Right lobe of liver (tissue), 6 donors: Measurements from ENCODE around the gene TNS3. TPM values are rescaled to one million over a fixed set of nuclear protein-coding genes. Genes with fewer than 3 reads are reported as not detected.
A peak's percentile ranks its signal among the peaks of the same experiment; 100 is the strongest.

Experiments used
- ATAC-seq, 4 donors: fragments of 200-7000 bp; cut with Tn5 transposase; one replicate each; pipeline ENCODE4 v1.9.1; 2020; ENCODE audit warnings: mild to moderate bottlenecking in 4 of 4, moderate library complexity in 4 of 4
- DNase-seq, 3 donors: peaks; one replicate each; pipeline ENCODE4 v3.0.0-alpha.2; 2020
- H3K27ac ChIP-seq, 3 donors: fragments of 200-600 bp; one replicate each; pipeline ENCODE4 v1.8.0; 2022
- H3K27me3 ChIP-seq, 2 donors: fragments of 200-600 bp; one replicate each; pipeline ENCODE4 v1.8.0; 2022
- H3K36me3 ChIP-seq, 4 donors: fragments of 200-600 bp; sonication (generic) in 1 of 4; one replicate each; pipeline versions ENCODE4 v1.5.1 to v1.8.0; 2017 to 2022; ENCODE audit warnings: control low read depth in 1 of 4
- H3K4me1 ChIP-seq, 4 donors: fragments of 200-600 bp; sonication (generic) in 1 of 4; one replicate each; pipeline versions ENCODE4 v1.5.1 to v1.8.0; 2017 to 2022; ENCODE audit warnings: control low read depth in 1 of 4
- H3K4me3 ChIP-seq, 3 donors: fragments of 200-600 bp; one replicate each; pipeline ENCODE4 v1.8.0; 2022
- H3K9me3 ChIP-seq, 4 donors: fragments of 200-600 bp; sonication (generic) in 1 of 4; one replicate each; pipeline versions ENCODE4 v1.5.1 to v1.8.0; 2017 to 2022; ENCODE audit warnings: control low read depth in 1 of 4
- POLR2A ChIP-seq: fragments of 450-650 bp; IDR thresholded peaks from one replicate; pipeline ENCODE4 v1.6.1; 2017; ENCODE audit warnings: antibody characterized with exemption, mild to moderate bottlenecking
- WGBS: methylation state at CpG from one replicate; pipeline ENCODE4 v1.1.6; 2018; ENCODE audit warnings: low coverage, low lambda C conversion rate; ENCODE audit not compliant: insufficient coverage; ENCODE audit errors: missing lambda C conversion rate; 5-methylcytosine and 5-hydroxymethylcytosine counted together
- intact Hi-C, 2 donors: fragments of 100-400 bp; cut with DNase I; formaldehyde crosslinking; loops; one replicate each; pipeline versions ENCODE4 v1.11.2 to v1.14.1; 2022
- total RNA-seq, 6 experiments: library from RNA; depleted of rRNA in 2 of 6; stranded (reverse); fragments of >200 nt in 2 of 6; fragmentation: NEBNext Ultra II Directional in 3 of 6; extraction: Animal tissue kit (Norgen Biotek cat#: 25700) in 3 of 6; gene quantifications; one replicate each; pipeline versions ENCODE4 v1.1.0 to v1.2.4, GENCODE V29; 2016 to 2023
- TF ChIP-seq, protein P1 (sequence below), 4 donors: fragments of 200-600 bp in 3 of 4; fragments of 450-650 bp in 1 of 4; IDR thresholded peaks; one replicate each; pipeline versions ENCODE4 v1.5.1 to v1.8.0; 2016 to 2022; ENCODE audit warnings: antibody characterized with exemption in 4 of 4, mild to moderate bottlenecking in 2 of 4
- donor health status: DM: no; HTN: yes; CAD: no.
- donor health status: DM: no; HTN: no; CAD: no.
- donor health status: DM: no; HTN: no; CAD: no.
- donor health status: DM: no; HTN: yes; CAD: no.
- donor health status: DM: no; HTN: yes; CAD: no.

The TNS3 gene
- total RNA-seq, 6 experiments from 2014 or later, result 51.2 to 95.0 (median 58.4) TPM

DNA sequence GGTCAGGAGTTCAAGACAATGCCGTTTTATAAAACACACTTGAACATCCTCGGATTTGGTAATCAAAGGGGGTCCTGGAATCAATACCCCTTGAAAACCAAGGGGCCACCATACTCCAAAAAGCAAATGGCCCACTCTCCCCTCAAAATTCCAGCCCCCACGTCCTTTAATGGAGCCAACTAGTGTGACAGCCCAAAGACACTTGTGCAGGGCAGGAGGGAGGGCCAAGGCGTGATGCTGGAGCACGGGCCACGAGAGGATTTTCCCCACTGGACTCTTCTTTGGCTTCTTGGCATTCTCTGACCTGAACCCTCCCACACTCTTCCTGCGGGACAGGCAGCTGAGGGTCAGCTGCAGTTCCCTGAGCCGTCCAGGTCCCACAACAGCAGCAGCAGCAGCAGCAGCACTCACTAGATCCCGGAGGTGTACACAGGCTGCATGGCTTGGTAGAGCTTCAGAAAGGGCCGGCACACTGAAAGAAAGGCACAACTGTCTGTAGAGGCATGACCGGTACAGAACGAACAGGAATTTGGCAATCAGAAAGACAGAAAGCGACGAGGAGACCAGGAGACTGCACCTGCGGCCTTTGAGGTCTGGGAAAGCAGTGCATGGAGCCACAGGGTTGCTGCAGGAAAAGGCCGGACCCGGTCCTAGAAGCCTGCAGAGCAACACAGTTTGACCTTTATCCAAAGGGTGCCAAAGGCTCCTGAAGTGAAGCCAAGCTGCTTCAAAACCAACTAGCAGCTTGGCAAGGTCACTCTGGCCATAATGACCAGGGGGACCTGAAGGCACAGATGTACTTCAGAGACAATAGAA is 168.2 kb downstream of the TNS3 start:
- WGBS, result 61% methylated on average over 11 of the region's 17 CpGs
- intact Hi-C loops, result no loop called here
- Histone ChIP-seq H3K4me3 (no peak overlapping the region), H3K27ac (no peak overlapping the region), H3K27me3 (no peaks in the 10 kb centered on the region), H3K4me1 (peaks cover 0 to 16% (median 0%) of the 10 kb centered on the region in 4 donors), H3K9me3 (no peaks in the 10 kb centered on the region), H3K36me3 (peaks cover 4 to 36% (median 21%) of the 10 kb centered on the region in 4 donors)
- no peak for TF ChIP-seq POLR2A
- TF ChIP-seq, protein P1, sequence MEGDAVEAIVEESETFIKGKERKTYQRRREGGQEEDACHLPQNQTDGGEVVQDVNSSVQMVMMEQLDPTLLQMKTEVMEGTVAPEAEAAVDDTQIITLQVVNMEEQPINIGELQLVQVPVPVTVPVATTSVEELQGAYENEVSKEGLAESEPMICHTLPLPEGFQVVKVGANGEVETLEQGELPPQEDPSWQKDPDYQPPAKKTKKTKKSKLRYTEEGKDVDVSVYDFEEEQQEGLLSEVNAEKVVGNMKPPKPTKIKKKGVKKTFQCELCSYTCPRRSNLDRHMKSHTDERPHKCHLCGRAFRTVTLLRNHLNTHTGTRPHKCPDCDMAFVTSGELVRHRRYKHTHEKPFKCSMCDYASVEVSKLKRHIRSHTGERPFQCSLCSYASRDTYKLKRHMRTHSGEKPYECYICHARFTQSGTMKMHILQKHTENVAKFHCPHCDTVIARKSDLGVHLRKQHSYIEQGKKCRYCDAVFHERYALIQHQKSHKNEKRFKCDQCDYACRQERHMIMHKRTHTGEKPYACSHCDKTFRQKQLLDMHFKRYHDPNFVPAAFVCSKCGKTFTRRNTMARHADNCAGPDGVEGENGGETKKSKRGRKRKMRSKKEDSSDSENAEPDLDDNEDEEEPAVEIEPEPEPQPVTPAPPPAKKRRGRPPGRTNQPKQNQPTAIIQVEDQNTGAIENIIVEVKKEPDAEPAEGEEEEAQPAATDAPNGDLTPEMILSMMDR (IDR thresholded peaks at IDR 0.05), result no peak
- ATAC-seq, result peak; percentile 32 to 88 (median 66)
- peak in 1 of 3 donors; percentile 80 for DNase-seq

DNA sequence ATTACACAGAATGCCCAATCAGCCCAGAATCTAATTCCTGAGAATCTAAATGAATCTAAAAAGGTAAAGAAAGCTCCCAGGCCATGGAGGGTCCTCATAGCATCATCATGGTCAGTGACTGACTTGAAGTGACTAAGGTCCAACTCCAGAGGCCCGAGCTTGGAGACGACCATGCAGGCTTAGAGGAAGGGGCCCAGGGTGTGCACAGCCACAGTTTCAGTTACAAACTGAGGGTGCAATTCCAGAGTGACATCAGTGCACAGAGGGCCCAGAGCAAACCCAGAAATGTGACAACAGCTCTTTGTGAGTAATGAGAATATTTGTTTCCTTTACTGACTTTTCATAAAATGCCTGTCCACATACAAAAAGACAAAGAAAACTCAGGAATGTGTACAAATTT is 170.0 kb downstream of the TNS3 start:
- TF ChIP-seq, protein P1 (IDR thresholded peaks at IDR 0.05), result no peak
- no peak for TF ChIP-seq POLR2A
- Histone ChIP-seq H3K4me1 (peaks cover 0 to 15% (median 6%) of the 10 kb centered on the region in 4 donors), H3K9me3 (no peaks in the 10 kb centered on the region), H3K36me3 (peaks cover 4 to 37% (median 23%) of the 10 kb centered on the region in 4 donors), H3K4me3 (no peak overlapping the region), H3K27ac (no peak overlapping the region), H3K27me3 (no peaks in the 10 kb centered on the region)
- 100% methylated on average over 2 of the region's 2 CpGs for WGBS
- intact Hi-C loops, result no loop called here
- DNase-seq, result no peak
- ATAC-seq, result no peak

DNA sequence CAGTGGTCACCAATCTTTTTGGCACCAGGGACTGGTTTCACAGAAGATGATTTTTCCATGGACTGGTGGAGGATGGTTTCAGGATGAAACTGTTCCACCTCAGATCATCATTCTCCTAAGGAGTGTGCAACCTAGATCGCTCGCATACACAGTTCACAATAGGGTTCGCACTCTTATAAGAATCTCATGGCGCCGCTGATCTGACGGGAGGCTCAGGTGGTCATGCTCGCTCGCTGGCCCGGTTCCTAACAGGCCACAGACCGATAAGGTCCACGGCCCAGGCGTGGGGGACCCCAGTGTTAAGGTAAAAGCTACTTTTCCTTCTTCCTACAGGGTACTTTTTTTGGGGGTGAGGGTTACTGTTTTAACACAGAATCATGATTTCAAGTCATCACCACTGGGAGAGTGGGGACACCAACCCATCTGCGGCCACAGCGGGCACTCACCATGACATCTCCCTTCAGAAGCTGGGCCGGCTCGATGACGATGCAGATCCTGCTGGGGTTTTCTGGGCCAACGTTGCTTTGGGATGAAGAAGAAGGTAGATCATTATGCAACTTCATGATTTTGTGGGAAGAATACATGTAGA is 170.5 kb downstream of the TNS3 start:
- peaks cover 0 to 20% (median 9%) of the 10 kb centered on the region in 4 donors for H3K4me1 ChIP-seq
- intact Hi-C loops, result no loop called here
- TF ChIP-seq POLR2A, result no peak
- TF ChIP-seq, protein P1 (IDR thresholded peaks at IDR 0.05), result no peak
- no peak overlapping the region for H3K4me3 ChIP-seq
- peaks cover 4 to 37% (median 23%) of the 10 kb centered on the region in 4 donors for H3K36me3 ChIP-seq
- no peak overlapping the region for H3K27ac ChIP-seq
- WGBS, result 89% methylated on average over 9 of the region's 18 CpGs
- H3K9me3 ChIP-seq, result no peaks in the 10 kb centered on the region
- DNase-seq (peak in 1 of 3 donors; percentile 35), ATAC-seq (no peak)
- H3K27me3 ChIP-seq, result no peaks in the 10 kb centered on the region

DNA sequence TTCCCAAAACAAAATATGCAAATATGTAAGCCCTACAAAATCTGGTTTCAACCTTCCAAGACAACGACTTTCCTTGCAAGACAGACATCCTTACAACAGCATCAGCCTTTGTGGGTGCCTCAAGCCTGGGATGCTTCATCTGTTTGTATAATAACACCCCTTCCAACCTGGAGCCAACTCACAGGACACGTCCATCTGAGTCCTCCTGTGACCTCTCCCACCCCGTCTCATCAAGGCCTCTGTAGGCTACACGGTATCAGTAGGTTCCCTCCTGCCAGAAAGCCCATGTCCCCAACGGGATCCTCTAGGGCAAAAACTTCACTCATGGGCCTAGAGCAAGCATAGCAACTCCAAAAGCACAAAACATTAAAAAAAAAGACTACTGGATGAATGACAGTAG is 173.2 kb downstream of the TNS3 start:
- Histone ChIP-seq H3K27ac (no peak overlapping the region), H3K4me3 (no peak overlapping the region), H3K4me1 (peaks cover 0 to 36% (median 17%) of the 10 kb centered on the region in 4 donors), H3K36me3 (peaks cover 4 to 37% (median 22%) of the 10 kb centered on the region in 4 donors), H3K9me3 (no peaks in the 10 kb centered on the region), H3K27me3 (no peaks in the 10 kb centered on the region)
- TF ChIP-seq POLR2A, result no peak
- TF ChIP-seq, protein P1 (IDR thresholded peaks at IDR 0.05), result no peak
- ATAC-seq (no peak), DNase-seq (peak in 1 of 3 donors; percentile 20)
- WGBS, result 61% methylated on average over 4 of the region's 5 CpGs
- intact Hi-C loops, result no loop called here
